DOHH2 (cell line): ENCODE results near the gene PRKCE.

ENCODE experiments used
- H3F3A ChIP-seq: fragments of 200-600 bp; sonication (generic), shearing (Covaris generic); 2 replicates; pipeline ENCODE4 v1.6.0; 2016; ENCODE audit warnings: antibody characterized with exemption, mild to moderate bottlenecking; ENCODE audit not compliant: control insufficient read depth, insufficient read depth
- H3K27ac ChIP-seq: fragments of 200-600 bp; sonication (generic); 2 replicates; pipeline ENCODE4 v1.5.1; 2014; ENCODE audit warnings: low read depth, mild to moderate bottlenecking, low read length, moderate library complexity
- H3K27me3 ChIP-seq: fragments of 200-600 bp; sonication (generic); 2 replicates; pipeline ENCODE4 v1.6.1; 2014; ENCODE audit warnings: mild to moderate bottlenecking, low read length, mixed read lengths; ENCODE audit not compliant: control insufficient read depth
- H3K36me3 ChIP-seq: fragments of 200-600 bp; sonication (generic); 2 replicates; pipeline ENCODE4 v1.6.1; 2014; ENCODE audit warnings: mild to moderate bottlenecking, low read length, moderate library complexity, mixed read lengths; ENCODE audit not compliant: control insufficient read depth
- H3K4me1 ChIP-seq: fragments of 200-600 bp; sonication (generic); 2 replicates; pipeline ENCODE4 v1.6.1; 2014; ENCODE audit warnings: mild to moderate bottlenecking, low read length, mixed read lengths; ENCODE audit not compliant: control insufficient read depth
- H3K4me2 ChIP-seq: fragments of 200-600 bp; sonication (generic); 2 replicates; pipeline ENCODE4 v1.6.0; 2014; ENCODE audit warnings: mild to moderate bottlenecking, low read length, moderate library complexity
- H3K4me3 ChIP-seq: fragments of 200-600 bp; sonication (generic); 2 replicates; pipeline ENCODE4 v1.5.1; 2014; ENCODE audit warnings: mild to moderate bottlenecking, low read length, mixed read lengths
- H3K79me2 ChIP-seq: fragments of 200-600 bp; sonication (generic); 2 replicates; pipeline ENCODE4 v1.6.1; 2014; ENCODE audit warnings: mild to moderate bottlenecking, low read length, mixed read lengths; ENCODE audit not compliant: control insufficient read depth
- H3K9me2 ChIP-seq: fragments of 200-600 bp; sonication (generic); replicated peaks from 2 replicates; pipeline ENCODE4 v1.6.1; 2014; ENCODE audit warnings: mild to moderate bottlenecking, low read length, mixed read lengths; ENCODE audit not compliant: control insufficient read depth
- H3K9me3 ChIP-seq: fragments of 200-600 bp; sonication (generic); 2 replicates; pipeline ENCODE4 v1.6.1; 2014; ENCODE audit warnings: antibody characterized with exemption, low read length, mixed read lengths; ENCODE audit not compliant: control insufficient read depth, insufficient read depth
- H4K20me1 ChIP-seq: fragments of 200-600 bp; sonication (generic); 2 replicates; pipeline ENCODE4 v1.6.0; 2014; ENCODE audit warnings: low read depth, mild to moderate bottlenecking, antibody characterized with exemption, low read length, moderate library complexity; ENCODE audit not compliant: control insufficient read depth, insufficient read depth
- CTCF ChIP-seq: fragments of 200-600 bp; sonication (generic); IDR thresholded peaks from one replicate; pipeline ENCODE4 v1.5.1; 2014; ENCODE audit warnings: antibody characterized with exemption, mild to moderate bottlenecking, low read depth, low read length; ENCODE audit not compliant: poor library complexity, severe bottlenecking
- EZH2phosphoT487 ChIP-seq: fragments of 200-600 bp; sonication (generic); IDR thresholded peaks from 2 replicates; pipeline ENCODE4 v1.6.1; 2017; ENCODE audit warnings: borderline replicate concordance, mild to moderate bottlenecking, antibody characterized with exemption, low read length, moderate library complexity, mixed read lengths

The PRKCE gene

GRCh38 chr2:45843136-45843535 lies 191.7 kb downstream of the PRKCE start:
- H3K4me2 ChIP-seq: peak overlapping the region; percentile 45
- H3K36me3 ChIP-seq: no peaks in the 10 kb centered on the region
- no peaks in the 10 kb centered on the region for H3K9me3 ChIP-seq
- no peaks in the 10 kb centered on the region for H3K79me2 ChIP-seq
- no peak for TF ChIP-seq CTCF
- TF ChIP-seq EZH2phosphoT487: no peak
- no peak overlapping the region for H3K27ac ChIP-seq
- no peaks in the 10 kb centered on the region for H3F3A ChIP-seq
- H3K4me1 ChIP-seq: peaks cover 29% of the 10 kb centered on the region
- H3K9me2 ChIP-seq: no peaks in the 10 kb centered on the region
- H3K4me3 ChIP-seq: 0 out of 2 replicates have a peak overlapping the region, but pooled peaks have one; percentile 3
- peaks cover 4% of the 10 kb centered on the region; the same call in 1 of the 2 replicates for H3K27me3 ChIP-seq
- H4K20me1 ChIP-seq: no peaks in the 10 kb centered on the region

- H3K4me3 ChIP-seq: no peak overlapping the region
- H3K79me2 ChIP-seq: no peaks in the 10 kb centered on the region
- no peaks in the 10 kb centered on the region for H3K36me3 ChIP-seq
- TF ChIP-seq CTCF (no peak), EZH2phosphoT487 (no peak)
- no peaks in the 10 kb centered on the region for H3K9me2 ChIP-seq
- H3K4me1 ChIP-seq: peaks cover 28% of the 10 kb centered on the region
- H3F3A ChIP-seq: no peaks in the 10 kb centered on the region
- no peak overlapping the region for H3K27ac ChIP-seq
- peaks cover 4% of the 10 kb centered on the region; the same call in 1 of the 2 replicates for H3K27me3 ChIP-seq
- H4K20me1 ChIP-seq: no peaks in the 10 kb centered on the region
- no peak overlapping the region for H3K4me2 ChIP-seq
- H3K9me3 ChIP-seq: no peaks in the 10 kb centered on the region
Observed at GRCh38 chr2:45844796-45845457, 193.5 kb downstream of the PRKCE start.

- Histone ChIP-seq H3K4me3 (no peak overlapping the region), H4K20me1 (no peaks in the 10 kb centered on the region), H3K36me3 (no peaks in the 10 kb centered on the region), H3K9me2 (no peaks in the 10 kb centered on the region), H3K27me3 (peaks cover 4% of the 10 kb centered on the region; the same call in 1 of the 2 replicates), H3K4me1 (peaks cover 28% of the 10 kb centered on the region), H3K27ac (no peak overlapping the region), H3K4me2 (no peak overlapping the region), H3K9me3 (no peaks in the 10 kb centered on the region), H3F3A (no peaks in the 10 kb centered on the region), H3K79me2 (no peaks in the 10 kb centered on the region)
- TF ChIP-seq CTCF: no peak
- TF ChIP-seq EZH2phosphoT487: no peak
Observed at GRCh38 chr2:45845566-45845965, 194.1 kb downstream of the PRKCE start.
